Type B pancreatic cell (in vitro differentiated cells): ENCODE results near the gene PRM1. TPM values are rescaled to one million over a fixed set of nuclear protein-coding genes. Genes with fewer than 3 reads are reported as not detected.

ENCODE experiments used
- DNase-seq: peaks from one replicate; pipeline ENCODE4 v3.0.0; 2021; ENCODE audit warnings: mixed read lengths; ENCODE audit not compliant: unreplicated experiment; ENCODE audit errors: extremely low spot score
- H3K27ac Mint-ChIP-seq: 2 replicates; pipeline ENCODE4 v1.8.0; 2021; ENCODE audit warnings: mild to moderate bottlenecking, mixed read lengths
- H3K27me3 Mint-ChIP-seq: 2 replicates; pipeline ENCODE4 v1.8.0; 2021; ENCODE audit warnings: mixed read lengths
- H3K36me3 Mint-ChIP-seq: 2 replicates; pipeline ENCODE4 v1.8.0; 2021; ENCODE audit warnings: mixed read lengths
- H3K4me1 Mint-ChIP-seq: one replicate; pipeline ENCODE4 v1.8.0; 2021; ENCODE audit warnings: mixed read lengths; ENCODE audit not compliant: unreplicated experiment
- H3K4me3 Mint-ChIP-seq: 2 replicates; pipeline ENCODE4 v1.8.0; 2021; ENCODE audit warnings: mild to moderate bottlenecking, mixed read lengths
- H3K9me3 Mint-ChIP-seq: 2 replicates; pipeline ENCODE4 v1.8.0; 2021; ENCODE audit warnings: mixed read lengths
- microRNA-seq: library from miRNA; unstranded; fragments of <30 nt; microRNA quantifications from one replicate; pipeline ENCODE4, GENCODE V29; 2020
- total RNA-seq: library from RNA; stranded (reverse); gene quantifications from 2 replicates; pipeline ENCODE4 v1.2.1, GENCODE V29; 2021; ENCODE audit warnings: low replicate concordance
- TF ChIP-seq, protein P1 (sequence below): fragments of 200-600 bp; sonication (generic); conservative IDR thresholded peaks from 2 replicates; pipeline ENCODE4 v1.5.0; 2021; ENCODE audit warnings: antibody characterized with exemption, mild to moderate bottlenecking

PRM1 gene
- total RNA-seq, 1 donor from 2014 or later, result not detected

DNA sequence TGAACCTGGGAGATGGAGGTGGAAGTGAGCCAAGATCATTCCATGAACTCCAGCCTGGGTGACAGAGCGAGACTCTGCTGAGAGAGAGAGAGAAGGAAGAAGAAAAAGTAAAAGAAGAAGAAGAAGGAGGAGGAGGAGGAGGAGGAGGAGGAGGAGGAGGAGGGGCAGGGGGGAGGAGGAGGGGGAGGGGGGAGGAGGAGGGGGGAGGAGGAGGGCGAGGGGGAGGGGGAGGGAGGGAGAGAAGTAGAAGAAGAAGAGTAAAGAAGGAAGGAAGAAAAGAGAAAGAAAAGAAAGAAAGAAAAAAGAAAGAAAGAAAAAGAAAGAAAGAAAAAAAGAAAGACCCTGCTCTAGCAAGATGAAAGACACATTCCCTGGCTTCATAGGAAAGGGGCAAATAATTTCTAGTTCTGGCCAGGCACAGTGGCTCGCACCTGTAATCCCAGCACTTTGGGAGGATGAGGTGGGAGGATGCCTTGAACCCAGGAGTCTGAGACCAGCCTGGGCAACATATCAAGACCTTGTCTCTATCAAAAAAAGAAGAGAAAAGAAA is 48.8 kb downstream of the PRM1 start:
- Mint-ChIP-seq H3K27ac (no peak overlapping the region), H3K27me3 (no peaks in the 10 kb centered on the region), H3K9me3 (no peaks in the 10 kb centered on the region), H3K4me3 (no peak overlapping the region), H3K4me1 (no peaks in the 10 kb centered on the region), H3K36me3 (no peaks in the 10 kb centered on the region)
- TF ChIP-seq, protein P1, sequence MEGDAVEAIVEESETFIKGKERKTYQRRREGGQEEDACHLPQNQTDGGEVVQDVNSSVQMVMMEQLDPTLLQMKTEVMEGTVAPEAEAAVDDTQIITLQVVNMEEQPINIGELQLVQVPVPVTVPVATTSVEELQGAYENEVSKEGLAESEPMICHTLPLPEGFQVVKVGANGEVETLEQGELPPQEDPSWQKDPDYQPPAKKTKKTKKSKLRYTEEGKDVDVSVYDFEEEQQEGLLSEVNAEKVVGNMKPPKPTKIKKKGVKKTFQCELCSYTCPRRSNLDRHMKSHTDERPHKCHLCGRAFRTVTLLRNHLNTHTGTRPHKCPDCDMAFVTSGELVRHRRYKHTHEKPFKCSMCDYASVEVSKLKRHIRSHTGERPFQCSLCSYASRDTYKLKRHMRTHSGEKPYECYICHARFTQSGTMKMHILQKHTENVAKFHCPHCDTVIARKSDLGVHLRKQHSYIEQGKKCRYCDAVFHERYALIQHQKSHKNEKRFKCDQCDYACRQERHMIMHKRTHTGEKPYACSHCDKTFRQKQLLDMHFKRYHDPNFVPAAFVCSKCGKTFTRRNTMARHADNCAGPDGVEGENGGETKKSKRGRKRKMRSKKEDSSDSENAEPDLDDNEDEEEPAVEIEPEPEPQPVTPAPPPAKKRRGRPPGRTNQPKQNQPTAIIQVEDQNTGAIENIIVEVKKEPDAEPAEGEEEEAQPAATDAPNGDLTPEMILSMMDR, result no peak
- DNase-seq, result no peak

DNA sequence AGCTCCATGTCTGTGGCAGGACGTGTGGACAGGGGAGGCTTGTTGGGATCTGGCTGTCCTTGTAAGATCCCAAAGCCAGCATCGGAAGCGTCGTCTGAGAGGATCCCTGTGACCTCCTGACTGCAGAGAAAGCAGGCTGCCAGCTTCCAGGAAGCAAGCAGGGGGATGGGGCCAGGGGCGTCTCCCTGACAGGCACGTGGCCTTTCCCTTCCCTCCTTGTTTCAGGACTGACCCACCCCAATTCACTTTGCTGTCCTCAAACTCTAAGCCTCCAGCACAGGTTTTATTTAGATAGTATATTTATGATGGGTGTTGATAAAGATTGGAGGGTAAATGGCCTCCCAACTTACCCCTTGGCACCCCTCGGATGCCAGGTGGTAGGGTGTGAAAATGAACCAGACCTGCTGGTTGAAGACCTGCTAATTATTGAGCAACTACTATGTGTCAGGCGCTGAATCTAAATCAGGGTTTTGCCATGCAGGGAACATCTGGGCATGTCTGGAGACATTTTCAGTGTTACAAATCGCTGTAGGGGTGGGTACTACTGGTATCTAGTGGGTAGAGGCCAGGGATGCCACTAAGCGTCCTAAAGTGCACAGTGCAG is 49.7 kb downstream of the PRM1 start:
- Mint-ChIP-seq H3K9me3 (no peaks in the 10 kb centered on the region), H3K27ac (no peak overlapping the region), H3K4me3 (no peak overlapping the region), H3K36me3 (no peaks in the 10 kb centered on the region), H3K4me1 (no peaks in the 10 kb centered on the region), H3K27me3 (no peaks in the 10 kb centered on the region)
- no peak for DNase-seq
- TF ChIP-seq, protein P1, result no peak

Small RNA genes within 50 kb of the gene (microRNA-seq; reads per million reads assigned to microRNA genes)
- not detected for gene MIR548H2

Other genes starting within 250 kb of the PRM1 start
- 14.5 and 28.6 TPM in 2 replicates for gene SOCS1, start 25.1 kb downstream of the PRM1 start, total RNA-seq
- not detected in 2 replicates for gene TNP2, start 12.0 kb downstream of the PRM1 start, total RNA-seq
- gene PRM3, start 7.7 kb downstream of the PRM1 start, total RNA-seq, result not detected in 2 replicates
- gene PRM2, start 4.8 kb downstream of the PRM1 start, total RNA-seq, result not detected in 2 replicates
- gene RMI2, start 64.1 kb upstream of the PRM1 start, total RNA-seq, result 30.0 and 41.3 TPM in 2 replicates